Activated naive CD8-positive, alpha-beta T cell treated with anti-CD3 and anti-CD28 coated beads, Interleukin-2, amount 50 U/mL, for 24 hours (primary cell): ENCODE data around the gene SNX2.

Experiments used
- ATAC-seq: fragments of 150-1000 bp; cut with Tn5 transposase; one replicate; pipeline ENCODE4 v1.10.0; 2021
- DNase-seq: peaks from one replicate; pipeline ENCODE4 v3.0.0; 2021
- H3K27ac Mint-ChIP-seq: one replicate; pipeline ENCODE4 v1.8.0; 2021; ENCODE audit warnings: mild to moderate bottlenecking, mixed read lengths
- H3K27me3 Mint-ChIP-seq: one replicate; pipeline ENCODE4 v1.8.0; 2021; ENCODE audit warnings: mixed read lengths
- H3K36me3 Mint-ChIP-seq: one replicate; pipeline ENCODE4 v1.8.0; 2021; ENCODE audit warnings: low read depth, mixed read lengths
- H3K4me1 Mint-ChIP-seq: one replicate; pipeline ENCODE4 v1.8.0; 2021; ENCODE audit warnings: mixed read lengths
- H3K4me3 Mint-ChIP-seq: one replicate; pipeline ENCODE4 v1.8.0; 2021; ENCODE audit warnings: mild to moderate bottlenecking, moderate library complexity, mixed read lengths
- H3K9me3 Mint-ChIP-seq: one replicate; pipeline ENCODE4 v1.8.0; 2021; ENCODE audit warnings: mixed read lengths

The SNX2 gene

GRCh38 chr5:122774861-122775549 lies at the start of gene SNX2:
Gene SNX2, plus strand, starts transcription at chr5:122775080. Its CDS starts 24 bp downstream, at chr5:122775104.
- Mint-ChIP-seq H3K4me1 (peaks cover 39% of the 10 kb centered on the region), H3K4me3 (peak within 1 kb of the TSS; percentile 93), H3K27me3 (no peaks in the 10 kb centered on the region), H3K36me3 (peaks cover 4% of the 10 kb centered on the region), H3K9me3 (no peaks in the 10 kb centered on the region), H3K27ac (peak within 1 kb of the TSS; percentile 83)
- peak; percentile 94 for DNase-seq
- ATAC-seq = peak; percentile 94

GRCh38 chr5:122727112-122727541 lies 47.8 kb upstream of the SNX2 start:
- no peak for ATAC-seq
- peaks cover 9% of the 10 kb centered on the region for H3K4me1 Mint-ChIP-seq
- no peaks in the 10 kb centered on the region for H3K9me3 Mint-ChIP-seq
- H3K4me3 Mint-ChIP-seq = no peak overlapping the region
- DNase-seq = no peak
- H3K36me3 Mint-ChIP-seq = peaks cover 2% of the 10 kb centered on the region
- H3K27me3 Mint-ChIP-seq = peaks cover 11% of the 10 kb centered on the region
- no peak overlapping the region for H3K27ac Mint-ChIP-seq

GRCh38 chr5:122730037-122730436 lies 44.8 kb upstream of the SNX2 start:
- no peak overlapping the region for H3K27ac Mint-ChIP-seq
- no peaks in the 10 kb centered on the region for H3K9me3 Mint-ChIP-seq
- H3K27me3 Mint-ChIP-seq = peaks cover 12% of the 10 kb centered on the region
- no peak for DNase-seq
- H3K4me3 Mint-ChIP-seq = no peak overlapping the region
- ATAC-seq = no peak
- H3K36me3 Mint-ChIP-seq = peaks cover 2% of the 10 kb centered on the region
- peaks cover 4% of the 10 kb centered on the region for H3K4me1 Mint-ChIP-seq

GRCh38 chr5:122730456-122730855 lies 44.4 kb upstream of the SNX2 start:
- peaks cover 2% of the 10 kb centered on the region for H3K36me3 Mint-ChIP-seq
- H3K27ac Mint-ChIP-seq = no peak overlapping the region
- peaks cover 4% of the 10 kb centered on the region for H3K4me1 Mint-ChIP-seq
- H3K4me3 Mint-ChIP-seq = no peak overlapping the region
- no peak for ATAC-seq
- peaks cover 14% of the 10 kb centered on the region for H3K27me3 Mint-ChIP-seq
- DNase-seq = no peak
- peaks cover 2% of the 10 kb centered on the region for H3K9me3 Mint-ChIP-seq

- no peak for ATAC-seq
- no peak overlapping the region for H3K4me3 Mint-ChIP-seq
Observed at GRCh38 chr5:122736086-122736845, 38.6 kb upstream of the SNX2 start.

GRCh38 chr5:122738088-122738487 lies 36.8 kb upstream of the SNX2 start:
- Mint-ChIP-seq H3K9me3 (peaks cover 5% of the 10 kb centered on the region), H3K36me3 (no peaks in the 10 kb centered on the region), H3K4me3 (no peak overlapping the region), H3K4me1 (no peaks in the 10 kb centered on the region), H3K27me3 (peaks cover 9% of the 10 kb centered on the region), H3K27ac (no peak overlapping the region)
- DNase-seq = no peak
- ATAC-seq = no peak

More at GRCh38 chr5:122736086-122736845, 38.6 kb upstream of the SNX2 start:
- Mint-ChIP-seq H3K9me3 (peaks cover 5% of the 10 kb centered on the region), H3K36me3 (no peaks in the 10 kb centered on the region), H3K27ac (no peak overlapping the region), H3K27me3 (peaks cover 13% of the 10 kb centered on the region), H3K4me1 (no peaks in the 10 kb centered on the region)
- no peak for DNase-seq

- Mint-ChIP-seq H3K27ac (no peak overlapping the region), H3K4me3 (no peak overlapping the region), H3K36me3 (no peaks in the 10 kb centered on the region), H3K27me3 (no peaks in the 10 kb centered on the region), H3K9me3 (no peaks in the 10 kb centered on the region), H3K4me1 (no peaks in the 10 kb centered on the region)
- DNase-seq = no peak
- no peak for ATAC-seq
Observed at GRCh38 chr5:122741681-122742080, 33.2 kb upstream of the SNX2 start.

- Mint-ChIP-seq H3K9me3 (no peaks in the 10 kb centered on the region), H3K27me3 (no peaks in the 10 kb centered on the region)
- ATAC-seq = no peak
Observed at GRCh38 chr5:122743261-122743660, 31.6 kb upstream of the SNX2 start.

GRCh38 chr5:122745597-122745996 lies 29.3 kb upstream of the SNX2 start:
- H3K4me3 Mint-ChIP-seq = no peak overlapping the region
- no peaks in the 10 kb centered on the region for H3K4me1 Mint-ChIP-seq
- ATAC-seq = no peak
- no peaks in the 10 kb centered on the region for H3K9me3 Mint-ChIP-seq
- H3K27ac Mint-ChIP-seq = no peak overlapping the region
- no peak for DNase-seq
- peaks cover under 1% of the 10 kb centered on the region for H3K27me3 Mint-ChIP-seq
- H3K36me3 Mint-ChIP-seq = no peaks in the 10 kb centered on the region

More at GRCh38 chr5:122743261-122743660, 31.6 kb upstream of the SNX2 start:
- no peak for DNase-seq
- Mint-ChIP-seq H3K4me3 (no peak overlapping the region), H3K4me1 (no peaks in the 10 kb centered on the region), H3K27ac (no peak overlapping the region), H3K36me3 (no peaks in the 10 kb centered on the region)

GRCh38 chr5:122749886-122750285 lies 25.0 kb upstream of the SNX2 start:
- Mint-ChIP-seq H3K4me1 (no peaks in the 10 kb centered on the region), H3K27me3 (peaks cover 10% of the 10 kb centered on the region), H3K9me3 (no peaks in the 10 kb centered on the region), H3K36me3 (no peaks in the 10 kb centered on the region), H3K4me3 (no peak overlapping the region), H3K27ac (no peak overlapping the region)
- DNase-seq (no peak), ATAC-seq (no peak)

GRCh38 chr5:122751293-122751782 lies 23.5 kb upstream of the SNX2 start:
- no peak for ATAC-seq
- no peaks in the 10 kb centered on the region for H3K9me3 Mint-ChIP-seq
- no peak for DNase-seq
- peaks cover 10% of the 10 kb centered on the region for H3K27me3 Mint-ChIP-seq
- H3K4me1 Mint-ChIP-seq = peaks cover 9% of the 10 kb centered on the region
- no peak overlapping the region for H3K4me3 Mint-ChIP-seq
- no peak overlapping the region for H3K27ac Mint-ChIP-seq
- H3K36me3 Mint-ChIP-seq = no peaks in the 10 kb centered on the region

- H3K4me1 Mint-ChIP-seq = peaks cover 18% of the 10 kb centered on the region
- no peaks in the 10 kb centered on the region for H3K36me3 Mint-ChIP-seq
- no peak overlapping the region for H3K4me3 Mint-ChIP-seq
- DNase-seq (no peak), ATAC-seq (no peak)
- no peaks in the 10 kb centered on the region for H3K9me3 Mint-ChIP-seq
- H3K27me3 Mint-ChIP-seq = peaks cover 10% of the 10 kb centered on the region
- H3K27ac Mint-ChIP-seq = no peak overlapping the region
Observed at GRCh38 chr5:122753500-122753899, 21.4 kb upstream of the SNX2 start.

- Mint-ChIP-seq H3K27me3 (peaks cover 8% of the 10 kb centered on the region), H3K4me1 (peaks cover 18% of the 10 kb centered on the region), H3K36me3 (no peaks in the 10 kb centered on the region), H3K9me3 (no peaks in the 10 kb centered on the region), H3K4me3 (peak overlapping the region; percentile 18), H3K27ac (peak overlapping the region; percentile 69)
- DNase-seq (no peak), ATAC-seq (no peak)
Observed at GRCh38 chr5:122755783-122756182, 19.1 kb upstream of the SNX2 start.

GRCh38 chr5:122756264-122756911 lies 18.5 kb upstream of the SNX2 start:
- DNase-seq (no peak), ATAC-seq (peak; percentile 80)
- H3K4me3 Mint-ChIP-seq = peak overlapping the region; percentile 18
- no peak overlapping the region for H3K27ac Mint-ChIP-seq
- peaks cover 19% of the 10 kb centered on the region for H3K4me1 Mint-ChIP-seq
- no peaks in the 10 kb centered on the region for H3K9me3 Mint-ChIP-seq
- H3K36me3 Mint-ChIP-seq = no peaks in the 10 kb centered on the region
- H3K27me3 Mint-ChIP-seq = peaks cover 4% of the 10 kb centered on the region
